HepG2 (cell line): ENCODE measurements around the gene WDR73. TPM values are rescaled to one million over a fixed set of nuclear protein-coding genes. Genes with fewer than 3 reads are reported as not detected.

Experiments used
- ATAC-seq: fragments of 200-7000 bp; cut with Tn5 transposase; 3 replicates; pipeline ENCODE4 v1.9.1; 2020; ENCODE audit warnings: mild to moderate bottlenecking, moderate library complexity
- BruUV-seq: library from RNA; stranded (reverse); fragments of 400-500 nt; replicated peaks from 2 replicates; lab custom pipeline; 2021; lab: Mats Ljungman, UMichigan
- CTCF ChIA-PET: fragments of 300-600 bp; formaldehyde crosslinking; extraction: SDS; loops from one replicate; lab custom pipeline; 2021; ENCODE audit warnings: low total read pairs, inconsistent platforms, low intra/inter-chr PET ratio; lab: Yijun Ruan, JAX
- POLR2A ChIA-PET: fragments of 350-600 bp; sonication (Branson Sonifier 250); formaldehyde crosslinking; loops from one replicate; lab custom pipeline; 2020; ENCODE audit warnings: antibody characterized with exemption, inconsistent platforms; lab: Yijun Ruan, JAX
- DNase-seq: peaks from one replicate; pipeline ENCODE4 v3.0.0-alpha.2; 2015; ENCODE audit warnings: low spot score
- FAIRE-seq: peaks from 3 replicates; lab custom pipeline; 2011; peaks lifted over from hg19 to GRCh38; lab: Jason Lieb, UNC
- H2AFZ ChIP-seq: one replicate; pipeline ENCODE4 v1.6.1; 2011; ENCODE audit warnings: low read length, inconsistent platforms
- H3K27ac ChIP-seq: fragments of 300-600 bp; 3 replicates; pipeline ENCODE4 v1.8.0; 2011; ENCODE audit warnings: mixed run types, mild to moderate bottlenecking, mixed read lengths, low read length, inconsistent platforms; ENCODE audit not compliant: insufficient read depth; ENCODE audit errors: extremely low read length
- H3K27me3 ChIP-seq, 2 experiments: fragments of 200-600 bp in 1 of 2; 2 replicates in 1 of 2; 3 replicates in 1 of 2; pipeline versions ENCODE4 v1.6.0 to v1.8.0; 2011; ENCODE audit warnings: low read length in 2 of 2, mild to moderate bottlenecking in 2 of 2, moderate library complexity in 2 of 2, inconsistent platforms in 1 of 2; ENCODE audit not compliant: insufficient read depth in 2 of 2, control insufficient read depth in 1 of 2
- H3K36me3 ChIP-seq, 2 experiments: fragments of 200-600 bp in 1 of 2; replicated peaks in 1 of 2; 2 replicates in 1 of 2; 3 replicates in 1 of 2; pipeline versions ENCODE4 v1.5.1 to v1.8.0; 2011; ENCODE audit warnings: low read length in 2 of 2, inconsistent platforms in 1 of 2; ENCODE audit not compliant: insufficient read depth in 2 of 2, control insufficient read depth in 1 of 2
- H3K4me1 ChIP-seq: 2 replicates; pipeline ENCODE4 v1.5.1; 2012; ENCODE audit warnings: low read length, inconsistent platforms; ENCODE audit not compliant: insufficient read depth
- H3K4me2 ChIP-seq: 2 replicates; pipeline ENCODE4 v1.6.0; 2011; ENCODE audit warnings: low read depth, low read length, inconsistent platforms
- H3K4me3 ChIP-seq, 3 experiments: fragments of 200-600 bp in 1 of 3; sonication (generic), shearing (Covaris generic) in 1 of 3; replicated peaks in 1 of 3; 2 replicates each; pipeline ENCODE4 v1.5.1; 2011 to 2016; ENCODE audit warnings: low read length in 3 of 3, inconsistent platforms in 2 of 3, low read depth in 2 of 3, mild to moderate bottlenecking in 2 of 3, control low read depth in 1 of 3, mixed read lengths in 1 of 3; ENCODE audit not compliant: insufficient read depth in 1 of 3
- H3K79me2 ChIP-seq: one replicate; pipeline ENCODE4 v1.6.1; 2011; ENCODE audit warnings: low read length, inconsistent platforms; ENCODE audit not compliant: insufficient read depth
- H3K9ac ChIP-seq: 2 replicates; pipeline ENCODE4 v1.6.0; 2011; ENCODE audit warnings: mild to moderate bottlenecking, low read depth, low read length, inconsistent platforms; ENCODE audit not compliant: insufficient read depth
- H3K9me3 ChIP-seq: 2 replicates; pipeline ENCODE4 v1.5.1; 2012; ENCODE audit warnings: mild to moderate bottlenecking, low read length
- H4K20me1 ChIP-seq: 2 replicates; pipeline ENCODE4 v1.6.0; 2011; ENCODE audit warnings: inconsistent platforms, mild to moderate bottlenecking, low read length, moderate library complexity; ENCODE audit not compliant: insufficient read depth
- HIVEP1 ChIP-seq: sonication (generic); formaldehyde crosslinking; IDR thresholded peaks from 2 replicates; pipeline ENCODE4 v1.4.0; 2020; ENCODE audit warnings: mild to moderate bottlenecking, missing genetic modification reagents
- SYNCRIP ChIP-seq: fragments of 200-400 bp; formaldehyde crosslinking; IDR thresholded peaks from 2 replicates; pipeline ENCODE4 v1.6.1; 2018; ENCODE audit warnings: mild to moderate bottlenecking, low read depth, low read length; ENCODE audit not compliant: insufficient read depth
- TBX2 ChIP-seq: sonication (generic); formaldehyde crosslinking; IDR thresholded peaks from 2 replicates; pipeline ENCODE4 v1.5.0; 2020; ENCODE audit warnings: missing genetic modification reagents, mild to moderate bottlenecking, borderline replicate concordance
- TEAD2 ChIP-seq: sonication (generic); formaldehyde crosslinking; IDR thresholded peaks from 2 replicates; pipeline ENCODE4 v1.9.0; 2021; ENCODE audit warnings: missing genetic modification reagents
- ZNF225 ChIP-seq: sonication (generic); formaldehyde crosslinking; IDR thresholded peaks from 2 replicates; pipeline ENCODE4 v1.4.0; 2020; ENCODE audit warnings: mild to moderate bottlenecking, missing genetic modification reagents
- ZNF549 ChIP-seq: sonication (generic); formaldehyde crosslinking; IDR thresholded peaks from 2 replicates; pipeline ENCODE4 v1.5.0; 2020; ENCODE audit warnings: missing genetic modification reagents
- ZNF562 ChIP-seq: sonication (generic); formaldehyde crosslinking; IDR thresholded peaks from 2 replicates; pipeline ENCODE4 v1.8.0; 2022; ENCODE audit warnings: missing genetic modification reagents, borderline replicate concordance
- ZNF724P ChIP-seq: sonication (generic); formaldehyde crosslinking; IDR thresholded peaks from 2 replicates; pipeline ENCODE4 v1.8.0; 2022; ENCODE audit warnings: missing genetic modification reagents, borderline replicate concordance
- ZNF746 ChIP-seq: sonication (generic); formaldehyde crosslinking; IDR thresholded peaks from 2 replicates; pipeline ENCODE4 v1.8.0; 2022; ENCODE audit warnings: mild to moderate bottlenecking, missing genetic modification reagents
- WGBS: methylation state at CpG from one replicate; pipeline ENCODE4 v1.1.6; 2017; ENCODE audit warnings: low lambda C conversion rate; 5-methylcytosine and 5-hydroxymethylcytosine counted together
- in situ Hi-C: cut with HindIII; loops from 2 replicates; pipeline ENCODE4 v1.10.0; 2017; ENCODE audit warnings: low pct_unique_long_range_greater_than_20kb; ENCODE audit not compliant: extremely low pct_ligation_motif_present
- intact Hi-C: fragments of 100-400 bp; cut with micrococcal nuclease; formaldehyde crosslinking; loops from one replicate; pipeline ENCODE4 v1.10.0; 2022; ENCODE audit not compliant: unreplicated experiment
- polyA plus RNA-seq, 8 experiments: library from polyadenylated mRNA; depleted of rRNA in 3 of 8; stranded (reverse) in 7 of 8; unstranded in 1 of 8; fragments of >200 nt; fragmentation: Illumina TruSeq in 4 of 8; extraction: Trizol in 4 of 8; gene quantifications; 2 replicates each; pipeline versions ENCODE4 v1.2.1 to v1.2.3, GENCODE V29; 2011 to 2016; ENCODE audit warnings: low read depth in 4 of 8, missing spikeins in 1 of 8, mixed read lengths in 1 of 8; ENCODE audit not compliant: insufficient read depth in 1 of 8
- total RNA-seq, 5 experiments: library from RNA; depleted of rRNA; stranded (reverse); fragments of >200 nt; fragmentation: Illumina TruSeq; extraction: Trizol; gene quantifications; 2 replicates each; pipeline ENCODE4 v1.2.3, GENCODE V29; 2016; ENCODE audit warnings: low read depth in 1 of 5
- TF ChIP-seq, protein P1 (sequence below): sonication (generic); formaldehyde crosslinking; IDR thresholded peaks from 2 replicates; pipeline ENCODE4 v1.4.0; 2020; ENCODE audit warnings: missing genetic modification reagents
- TF ChIP-seq, protein P2 (sequence below): sonication (generic); formaldehyde crosslinking; IDR thresholded peaks from 2 replicates; pipeline ENCODE4 v1.4.0; 2020; ENCODE audit warnings: missing genetic modification reagents
- TF ChIP-seq, protein P3 (sequence below): sonication (generic); formaldehyde crosslinking; IDR thresholded peaks from 2 replicates; pipeline ENCODE4 v1.8.1; 2023; ENCODE audit warnings: mild to moderate bottlenecking, missing genetic modification reagents
- TF ChIP-seq, protein P4 (sequence below): sonication (generic); formaldehyde crosslinking; IDR thresholded peaks from 2 replicates; pipeline ENCODE4 v1.8.0; 2022; ENCODE audit warnings: missing genetic modification reagents, mild to moderate bottlenecking, borderline replicate concordance
- TF ChIP-seq, protein P5 (sequence below): sonication (generic); formaldehyde crosslinking; IDR thresholded peaks from 2 replicates; pipeline ENCODE4 v1.8.0; 2022; ENCODE audit warnings: mild to moderate bottlenecking, missing genetic modification reagents, moderate library complexity
- TF ChIP-seq, protein P6 (sequence below): IDR thresholded peaks from 2 replicates; pipeline ENCODE4 v1.6.1; 2012; ENCODE audit warnings: low read length, improper control_type of control experiment

Gene WDR73
- total and polyA plus RNA-seq, 2 of the 13 experiments (the other 11 are each of a cell fraction or from before 2014, with no cell fraction given), result 20.0 to 35.5 TPM

DNA sequence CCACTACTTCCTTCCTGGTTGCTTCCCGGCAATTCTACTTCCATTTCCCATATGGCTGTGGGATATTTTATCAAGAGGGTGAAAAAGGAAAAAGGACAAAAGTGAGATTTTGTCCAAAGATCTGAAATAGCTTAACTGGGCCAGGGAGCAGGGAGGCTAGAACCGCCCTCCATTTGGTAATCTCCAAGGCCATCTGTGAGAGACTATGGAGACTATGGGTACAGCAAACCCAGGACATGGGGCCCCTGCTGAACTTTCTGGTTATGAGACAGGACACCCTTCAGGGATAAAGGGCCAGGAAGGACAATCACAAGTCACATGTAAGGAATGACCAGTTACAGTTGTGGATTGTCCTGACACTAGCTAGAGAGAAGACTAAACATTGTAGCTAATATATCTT, 29.0 kb downstream of the WDR73 start:
- Histone ChIP-seq H3K9ac (no peak overlapping the region), H3K79me2 (no peaks in the 10 kb centered on the region), H3K27ac (peak overlapping the region; percentile 32), H3K27me3 (no peaks in the 10 kb centered on the region), H3K4me2 (no peak overlapping the region), H2AFZ (no peak overlapping the region), H4K20me1 (no peaks in the 10 kb centered on the region), H3K4me3 (no peak overlapping the region), H3K36me3 (peaks cover 17 to 25% of the 10 kb centered on the region in 2 experiments), H3K4me1 (peaks cover 26% of the 10 kb centered on the region), H3K9me3 (no peaks in the 10 kb centered on the region)
- TF ChIP-seq, protein P1, sequence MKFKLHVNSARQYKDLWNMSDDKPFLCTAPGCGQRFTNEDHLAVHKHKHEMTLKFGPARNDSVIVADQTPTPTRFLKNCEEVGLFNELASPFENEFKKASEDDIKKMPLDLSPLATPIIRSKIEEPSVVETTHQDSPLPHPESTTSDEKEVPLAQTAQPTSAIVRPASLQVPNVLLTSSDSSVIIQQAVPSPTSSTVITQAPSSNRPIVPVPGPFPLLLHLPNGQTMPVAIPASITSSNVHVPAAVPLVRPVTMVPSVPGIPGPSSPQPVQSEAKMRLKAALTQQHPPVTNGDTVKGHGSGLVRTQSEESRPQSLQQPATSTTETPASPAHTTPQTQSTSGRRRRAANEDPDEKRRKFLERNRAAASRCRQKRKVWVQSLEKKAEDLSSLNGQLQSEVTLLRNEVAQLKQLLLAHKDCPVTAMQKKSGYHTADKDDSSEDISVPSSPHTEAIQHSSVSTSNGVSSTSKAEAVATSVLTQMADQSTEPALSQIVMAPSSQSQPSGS (CRISPR knock-in tag), result no peak
- TF ChIP-seq TBX2 (CRISPR knock-in tag) (no peak), ZNF746 (no peak), SYNCRIP (no peak), TEAD2 (CRISPR knock-in tag) (no peak), ZNF549 (CRISPR knock-in tag) (no peak), HIVEP1 (no peak), ZNF562 (no peak), ZNF225 (CRISPR knock-in tag) (no peak), ZNF724P (no peak)
- TF ChIP-seq, protein P2, sequence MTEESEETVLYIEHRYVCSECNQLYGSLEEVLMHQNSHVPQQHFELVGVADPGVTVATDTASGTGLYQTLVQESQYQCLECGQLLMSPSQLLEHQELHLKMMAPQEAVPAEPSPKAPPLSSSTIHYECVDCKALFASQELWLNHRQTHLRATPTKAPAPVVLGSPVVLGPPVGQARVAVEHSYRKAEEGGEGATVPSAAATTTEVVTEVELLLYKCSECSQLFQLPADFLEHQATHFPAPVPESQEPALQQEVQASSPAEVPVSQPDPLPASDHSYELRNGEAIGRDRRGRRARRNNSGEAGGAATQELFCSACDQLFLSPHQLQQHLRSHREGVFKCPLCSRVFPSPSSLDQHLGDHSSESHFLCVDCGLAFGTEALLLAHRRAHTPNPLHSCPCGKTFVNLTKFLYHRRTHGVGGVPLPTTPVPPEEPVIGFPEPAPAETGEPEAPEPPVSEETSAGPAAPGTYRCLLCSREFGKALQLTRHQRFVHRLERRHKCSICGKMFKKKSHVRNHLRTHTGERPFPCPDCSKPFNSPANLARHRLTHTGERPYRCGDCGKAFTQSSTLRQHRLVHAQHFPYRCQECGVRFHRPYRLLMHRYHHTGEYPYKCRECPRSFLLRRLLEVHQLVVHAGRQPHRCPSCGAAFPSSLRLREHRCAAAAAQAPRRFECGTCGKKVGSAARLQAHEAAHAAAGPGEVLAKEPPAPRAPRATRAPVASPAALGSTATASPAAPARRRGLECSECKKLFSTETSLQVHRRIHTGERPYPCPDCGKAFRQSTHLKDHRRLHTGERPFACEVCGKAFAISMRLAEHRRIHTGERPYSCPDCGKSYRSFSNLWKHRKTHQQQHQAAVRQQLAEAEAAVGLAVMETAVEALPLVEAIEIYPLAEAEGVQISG (CRISPR knock-in tag), result no peak
- TF ChIP-seq, protein P3, sequence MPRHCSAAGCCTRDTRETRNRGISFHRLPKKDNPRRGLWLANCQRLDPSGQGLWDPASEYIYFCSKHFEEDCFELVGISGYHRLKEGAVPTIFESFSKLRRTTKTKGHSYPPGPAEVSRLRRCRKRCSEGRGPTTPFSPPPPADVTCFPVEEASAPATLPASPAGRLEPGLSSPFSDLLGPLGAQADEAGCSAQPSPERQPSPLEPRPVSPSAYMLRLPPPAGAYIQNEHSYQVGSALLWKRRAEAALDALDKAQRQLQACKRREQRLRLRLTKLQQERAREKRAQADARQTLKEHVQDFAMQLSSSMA (CRISPR knock-in tag), result no peak
- TF ChIP-seq, protein P4, sequence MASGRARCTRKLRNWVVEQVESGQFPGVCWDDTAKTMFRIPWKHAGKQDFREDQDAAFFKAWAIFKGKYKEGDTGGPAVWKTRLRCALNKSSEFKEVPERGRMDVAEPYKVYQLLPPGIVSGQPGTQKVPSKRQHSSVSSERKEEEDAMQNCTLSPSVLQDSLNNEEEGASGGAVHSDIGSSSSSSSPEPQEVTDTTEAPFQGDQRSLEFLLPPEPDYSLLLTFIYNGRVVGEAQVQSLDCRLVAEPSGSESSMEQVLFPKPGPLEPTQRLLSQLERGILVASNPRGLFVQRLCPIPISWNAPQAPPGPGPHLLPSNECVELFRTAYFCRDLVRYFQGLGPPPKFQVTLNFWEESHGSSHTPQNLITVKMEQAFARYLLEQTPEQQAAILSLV (CRISPR knock-in tag), result no peak
- TF ChIP-seq, protein P5, sequence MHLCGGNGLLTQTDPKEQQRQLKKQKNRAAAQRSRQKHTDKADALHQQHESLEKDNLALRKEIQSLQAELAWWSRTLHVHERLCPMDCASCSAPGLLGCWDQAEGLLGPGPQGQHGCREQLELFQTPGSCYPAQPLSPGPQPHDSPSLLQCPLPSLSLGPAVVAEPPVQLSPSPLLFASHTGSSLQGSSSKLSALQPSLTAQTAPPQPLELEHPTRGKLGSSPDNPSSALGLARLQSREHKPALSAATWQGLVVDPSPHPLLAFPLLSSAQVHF (CRISPR knock-in tag), result no peak
- TF ChIP-seq, protein P6, sequence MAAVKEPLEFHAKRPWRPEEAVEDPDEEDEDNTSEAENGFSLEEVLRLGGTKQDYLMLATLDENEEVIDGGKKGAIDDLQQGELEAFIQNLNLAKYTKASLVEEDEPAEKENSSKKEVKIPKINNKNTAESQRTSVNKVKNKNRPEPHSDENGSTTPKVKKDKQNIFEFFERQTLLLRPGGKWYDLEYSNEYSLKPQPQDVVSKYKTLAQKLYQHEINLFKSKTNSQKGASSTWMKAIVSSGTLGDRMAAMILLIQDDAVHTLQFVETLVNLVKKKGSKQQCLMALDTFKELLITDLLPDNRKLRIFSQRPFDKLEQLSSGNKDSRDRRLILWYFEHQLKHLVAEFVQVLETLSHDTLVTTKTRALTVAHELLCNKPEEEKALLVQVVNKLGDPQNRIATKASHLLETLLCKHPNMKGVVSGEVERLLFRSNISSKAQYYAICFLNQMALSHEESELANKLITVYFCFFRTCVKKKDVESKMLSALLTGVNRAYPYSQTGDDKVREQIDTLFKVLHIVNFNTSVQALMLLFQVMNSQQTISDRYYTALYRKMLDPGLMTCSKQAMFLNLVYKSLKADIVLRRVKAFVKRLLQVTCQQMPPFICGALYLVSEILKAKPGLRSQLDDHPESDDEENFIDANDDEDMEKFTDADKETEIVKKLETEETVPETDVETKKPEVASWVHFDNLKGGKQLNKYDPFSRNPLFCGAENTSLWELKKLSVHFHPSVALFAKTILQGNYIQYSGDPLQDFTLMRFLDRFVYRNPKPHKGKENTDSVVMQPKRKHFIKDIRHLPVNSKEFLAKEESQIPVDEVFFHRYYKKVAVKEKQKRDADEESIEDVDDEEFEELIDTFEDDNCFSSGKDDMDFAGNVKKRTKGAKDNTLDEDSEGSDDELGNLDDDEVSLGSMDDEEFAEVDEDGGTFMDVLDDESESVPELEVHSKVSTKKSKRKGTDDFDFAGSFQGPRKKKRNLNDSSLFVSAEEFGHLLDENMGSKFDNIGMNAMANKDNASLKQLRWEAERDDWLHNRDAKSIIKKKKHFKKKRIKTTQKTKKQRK, result no peak
- CTCF ChIA-PET, result no interaction called here
- in situ Hi-C loops (no loop called here), intact Hi-C loops (no loop called here)
- ATAC-seq (peak; percentile 50), FAIRE-seq (no peak), DNase-seq (no peak)
- POLR2A ChIA-PET, result interaction anchor here (0.9 to 3.3 kb wide), 4 partner anchors 9 to 26 kb away, joined by 3 to 32 read pairs (median 12); partner anchors contain the start of gene ZSCAN2
- BruUV-seq, result no TSS peak
- 57% methylated on average over 2 of the region's 2 CpGs for WGBS
